ENCODE results near the gene EDIL3.

Gene EDIL3

GRCh38 chr5:83911367-83911919, 473.2 kb downstream of the EDIL3 start:
- no peak for DNase-seq (ENCODE audit: low read depth)

DNA sequence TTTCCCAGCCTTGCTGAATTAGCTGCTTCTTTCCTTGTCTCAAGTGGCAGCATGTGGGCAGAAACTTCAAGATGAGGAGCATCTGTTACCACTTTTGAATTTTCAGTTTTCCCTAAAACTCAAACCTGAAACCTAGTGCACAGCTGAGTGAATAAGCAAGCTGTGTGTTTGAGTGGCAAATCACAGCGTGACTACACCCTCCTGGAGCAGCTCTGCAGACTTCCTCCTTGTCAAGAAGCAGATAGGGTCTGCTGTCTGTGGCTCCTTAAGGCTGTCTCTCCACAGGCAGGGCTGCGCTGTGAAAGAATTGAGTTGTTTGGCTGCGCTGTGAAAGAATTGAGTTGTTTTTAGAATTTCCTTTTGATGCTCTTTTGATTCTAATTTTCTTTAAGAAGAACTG, 484.4 kb downstream of the EDIL3 start:
- no peak for DNase-seq (ENCODE audit: low read depth)

DNA sequence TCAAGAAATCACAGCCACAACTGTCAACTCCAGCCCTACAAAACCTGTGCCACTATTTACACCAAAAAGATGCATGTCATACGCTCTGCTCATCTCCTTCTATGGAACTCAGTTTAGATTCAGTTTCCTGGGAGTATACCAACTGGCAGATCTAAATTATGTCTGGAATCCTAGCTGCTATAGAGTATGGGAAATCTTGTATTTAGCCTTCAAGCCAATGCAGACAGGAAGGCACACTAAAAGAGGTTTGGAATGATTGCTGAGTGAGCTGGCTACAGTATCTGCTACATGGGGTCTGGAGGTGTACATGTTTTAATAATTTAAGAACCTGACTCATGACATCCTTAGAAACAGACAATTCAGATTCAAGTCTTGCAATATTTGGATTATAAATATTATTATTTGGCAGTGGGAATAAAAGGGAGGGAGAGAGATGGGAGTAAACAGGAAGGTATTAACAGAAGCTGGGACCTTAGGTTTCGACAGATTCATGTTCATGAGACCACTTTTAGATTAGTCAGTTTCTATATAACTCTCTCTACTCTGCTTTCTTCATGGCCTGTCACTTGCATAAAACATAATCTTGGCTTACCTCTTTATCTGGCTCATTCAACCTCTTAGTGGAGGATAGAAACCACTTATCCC, 485.2 kb downstream of the EDIL3 start:
- no peak for DNase-seq (ENCODE audit: low read depth)

DNA sequence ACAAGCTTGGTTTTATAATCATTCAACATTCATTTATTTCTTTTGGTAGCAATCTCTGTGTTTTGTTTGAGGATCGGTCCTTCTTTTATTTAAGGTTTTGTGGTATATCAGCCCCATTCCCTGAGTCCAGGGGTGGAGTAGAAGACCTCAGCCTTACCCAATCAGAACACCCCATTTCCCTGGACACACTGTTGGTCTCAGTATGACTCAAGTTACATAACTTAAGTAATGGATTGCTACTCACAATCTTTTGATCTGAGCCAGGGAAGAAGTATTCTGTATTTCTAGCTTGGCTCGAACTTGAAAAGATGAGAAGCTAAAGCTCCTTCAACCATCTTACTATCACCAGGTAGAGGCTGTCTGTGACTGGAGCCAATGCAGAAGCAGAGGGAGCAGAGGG, 488.8 kb downstream of the EDIL3 start:
- no peak for DNase-seq (ENCODE audit: low read depth)

- no peak for DNase-seq (ENCODE audit: low read depth)
Observed at GRCh38 chr5:83891261-83891660, 493.4 kb downstream of the EDIL3 start.

Data from stimulated activated CD8-positive, alpha-beta memory T cell treated with anti-CD3 and anti-CD28 coated beads, Interleukin-4, amount 100 ng/mL, for 24 hours (primary cell).